ENCODE data around the gene ZBTB20. TPM values are rescaled to one million over a fixed set of nuclear protein-coding genes. Genes with fewer than 3 reads are reported as not detected.

ZBTB20 gene
- total and polyA plus RNA-seq, 4 donors = 0.88 to 83.2 (median 20.4) TPM

DNA sequence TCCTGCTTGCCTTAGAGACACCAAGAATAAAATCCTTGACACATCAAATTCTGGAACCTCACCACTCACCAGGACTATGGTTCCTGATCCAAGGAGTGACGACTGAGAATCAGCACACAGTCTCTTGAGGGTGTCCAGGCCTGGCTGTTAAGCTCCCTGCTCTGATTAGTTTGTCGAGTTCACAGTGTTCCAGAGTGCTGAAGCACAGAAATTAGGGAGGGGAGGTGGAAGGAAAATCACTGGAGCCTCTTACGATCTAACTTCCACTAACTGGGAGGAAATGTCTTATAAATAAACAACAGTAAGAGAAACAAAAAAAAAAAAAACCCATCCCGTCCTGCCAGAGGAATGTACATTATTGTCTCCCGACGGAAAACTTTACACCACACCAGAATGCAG, 523.0 kb downstream of the ZBTB20 start:
- no peaks in the 10 kb centered on the region for H3K36me3 ChIP-seq (ENCODE audit: control insufficient read depth in 4 of 4, insufficient read depth in 3 of 4, low read depth in 1 of 4, low read length in 3 of 4)
- no peak for DNase-seq (ENCODE audit: low spot score)
- peaks cover 0 to 25% (median 4%) of the 10 kb centered on the region in 4 donors for H3K4me1 ChIP-seq (ENCODE audit: control insufficient read depth in 4 of 4, insufficient read depth in 4 of 4, low read length in 3 of 4)
- H3K27ac ChIP-seq (ENCODE audit: low read depth in 1 of 2, low read length in 2 of 2) = peak overlapping the region; percentile 89 to 93
- H3K9ac ChIP-seq (ENCODE audit: low read depth in 1 of 2, low read length in 2 of 2) = peak overlapping the region in 1 of 2 donors; percentile 79
- H3K9me3 ChIP-seq (ENCODE audit: control insufficient read depth in 4 of 4, low read length in 3 of 4) = no peaks in the 10 kb centered on the region
- WGBS = 72% methylated on average over 6 of the region's 6 CpGs
- peak; percentile 59 for TF ChIP-seq SP1 (IDR thresholded peaks at IDR 0.05)
- TF ChIP-seq NR2F2 (IDR thresholded peaks at IDR 0.05) = peak; percentile 45
- TF ChIP-seq, protein P1, sequence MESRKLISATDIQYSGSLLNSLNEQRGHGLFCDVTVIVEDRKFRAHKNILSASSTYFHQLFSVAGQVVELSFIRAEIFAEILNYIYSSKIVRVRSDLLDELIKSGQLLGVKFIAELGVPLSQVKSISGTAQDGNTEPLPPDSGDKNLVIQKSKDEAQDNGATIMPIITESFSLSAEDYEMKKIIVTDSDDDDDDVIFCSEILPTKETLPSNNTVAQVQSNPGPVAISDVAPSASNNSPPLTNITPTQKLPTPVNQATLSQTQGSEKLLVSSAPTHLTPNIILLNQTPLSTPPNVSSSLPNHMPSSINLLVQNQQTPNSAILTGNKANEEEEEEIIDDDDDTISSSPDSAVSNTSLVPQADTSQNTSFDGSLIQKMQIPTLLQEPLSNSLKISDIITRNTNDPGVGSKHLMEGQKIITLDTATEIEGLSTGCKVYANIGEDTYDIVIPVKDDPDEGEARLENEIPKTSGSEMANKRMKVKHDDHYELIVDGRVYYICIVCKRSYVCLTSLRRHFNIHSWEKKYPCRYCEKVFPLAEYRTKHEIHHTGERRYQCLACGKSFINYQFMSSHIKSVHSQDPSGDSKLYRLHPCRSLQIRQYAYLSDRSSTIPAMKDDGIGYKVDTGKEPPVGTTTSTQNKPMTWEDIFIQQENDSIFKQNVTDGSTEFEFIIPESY (IDR thresholded peaks at IDR 0.05) = peak; percentile 12
- TF ChIP-seq RAD21 (IDR thresholded peaks at IDR 0.05) = no peak
- peak overlapping the region in 1 of 3 donors; percentile 12 for H3K4me3 ChIP-seq (ENCODE audit: low read depth in 1 of 3, low read length in 3 of 3)
- H3K27me3 ChIP-seq (ENCODE audit: control insufficient read depth in 4 of 4, insufficient read depth in 4 of 4, low read length in 3 of 4) = no peaks in the 10 kb centered on the region

- DNase-seq (ENCODE audit: low spot score) = no peak
- peak overlapping the region; percentile 89 to 93 for H3K27ac ChIP-seq (ENCODE audit: low read depth in 1 of 2, low read length in 2 of 2)
- no peaks in the 10 kb centered on the region for H3K9me3 ChIP-seq (ENCODE audit: control insufficient read depth in 4 of 4, low read length in 3 of 4)
- no peaks in the 10 kb centered on the region for H3K36me3 ChIP-seq (ENCODE audit: control insufficient read depth in 4 of 4, insufficient read depth in 3 of 4, low read depth in 1 of 4, low read length in 3 of 4)
- TF ChIP-seq MAX (IDR thresholded peaks at IDR 0.05) (no peak), YY1 (IDR thresholded peaks at IDR 0.05) (no peak), NR2F2 (IDR thresholded peaks at IDR 0.05) (no peak), REST (IDR thresholded peaks at IDR 0.05) (no peak), JUND (IDR thresholded peaks at IDR 0.05) (no peak), FOXA2 (IDR thresholded peaks at IDR 0.05) (no peak), TAF1 (conservative IDR thresholded peaks at IDR 0.05) (no peak), ATF3 (IDR thresholded peaks at IDR 0.05) (no peak), GABPA (IDR thresholded peaks at IDR 0.05 in 1 of 2, conservative IDR thresholded peaks at IDR 0.05 in 1 of 2) (no peak), HNF4A (conservative IDR thresholded peaks at IDR 0.05) (no peak), FOXA1 (IDR thresholded peaks at IDR 0.05) (no peak), RAD21 (IDR thresholded peaks at IDR 0.05) (no peak), RXRA (IDR thresholded peaks at IDR 0.05) (no peak), HNF4G (IDR thresholded peaks at IDR 0.05) (no peak), SP1 (IDR thresholded peaks at IDR 0.05) (no peak)
- TF ChIP-seq, protein P1 (IDR thresholded peaks at IDR 0.05) = no peak
- TF ChIP-seq, protein P2, sequence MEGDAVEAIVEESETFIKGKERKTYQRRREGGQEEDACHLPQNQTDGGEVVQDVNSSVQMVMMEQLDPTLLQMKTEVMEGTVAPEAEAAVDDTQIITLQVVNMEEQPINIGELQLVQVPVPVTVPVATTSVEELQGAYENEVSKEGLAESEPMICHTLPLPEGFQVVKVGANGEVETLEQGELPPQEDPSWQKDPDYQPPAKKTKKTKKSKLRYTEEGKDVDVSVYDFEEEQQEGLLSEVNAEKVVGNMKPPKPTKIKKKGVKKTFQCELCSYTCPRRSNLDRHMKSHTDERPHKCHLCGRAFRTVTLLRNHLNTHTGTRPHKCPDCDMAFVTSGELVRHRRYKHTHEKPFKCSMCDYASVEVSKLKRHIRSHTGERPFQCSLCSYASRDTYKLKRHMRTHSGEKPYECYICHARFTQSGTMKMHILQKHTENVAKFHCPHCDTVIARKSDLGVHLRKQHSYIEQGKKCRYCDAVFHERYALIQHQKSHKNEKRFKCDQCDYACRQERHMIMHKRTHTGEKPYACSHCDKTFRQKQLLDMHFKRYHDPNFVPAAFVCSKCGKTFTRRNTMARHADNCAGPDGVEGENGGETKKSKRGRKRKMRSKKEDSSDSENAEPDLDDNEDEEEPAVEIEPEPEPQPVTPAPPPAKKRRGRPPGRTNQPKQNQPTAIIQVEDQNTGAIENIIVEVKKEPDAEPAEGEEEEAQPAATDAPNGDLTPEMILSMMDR (IDR thresholded peaks at IDR 0.05; ENCODE audit: low read depth, low read length, missing input control) = no peak
- H3K4me1 ChIP-seq (ENCODE audit: control insufficient read depth in 4 of 4, insufficient read depth in 4 of 4, low read length in 3 of 4) = peaks cover 0 to 25% (median 4%) of the 10 kb centered on the region in 4 donors
- H3K4me3 ChIP-seq (ENCODE audit: low read depth in 1 of 3, low read length in 3 of 3) = no peak overlapping the region
- WGBS = 72% methylated on average over 5 of the region's 5 CpGs
- H3K9ac ChIP-seq (ENCODE audit: low read depth in 1 of 2, low read length in 2 of 2) = no peak overlapping the region
- no peaks in the 10 kb centered on the region for H3K27me3 ChIP-seq (ENCODE audit: control insufficient read depth in 4 of 4, insufficient read depth in 4 of 4, low read length in 3 of 4)
These were observed 523.6 kb downstream of the ZBTB20 start for GRCh38 chr3:114623420-114624046.

All from liver (tissue), 9 donors.